B cell (primary cell): ENCODE results near the gene CCDC81. TPM values are rescaled to one million over a fixed set of nuclear protein-coding genes. Genes with fewer than 3 reads are reported as not detected.

Experiments used
- ATAC-seq: fragments of 200-7000 bp; cut with Tn5 transposase; one replicate; pipeline ENCODE4 v1.10.0; 2021; ENCODE audit warnings: low read depth, mild to moderate bottlenecking, moderate number of reproducible peaks, moderate library complexity
- CTCF ChIA-PET: fragments of 350-600 bp; sonication (Branson Sonifier 250); formaldehyde crosslinking; loops from one replicate; lab custom pipeline; 2021; ENCODE audit warnings: antibody characterized with exemption, inconsistent platforms; lab: Charles Lee
- POLR2A ChIA-PET: fragments of 350-600 bp; sonication (Branson Sonifier 250); formaldehyde crosslinking; loops from one replicate; lab custom pipeline; 2021; ENCODE audit warnings: antibody characterized with exemption; lab: Charles Lee
- DNase-seq: peaks from one replicate; pipeline ENCODE4 v3.0.0; 2013
- H2AFZ ChIP-seq: 2 replicates; pipeline ENCODE4 v1.6.1; 2012; ENCODE audit warnings: mild to moderate bottlenecking, low read depth, low read length; ENCODE audit not compliant: insufficient read depth, poor library complexity, severe bottlenecking
- H3K27ac ChIP-seq, 2 donors: 1 replicate in 1 of 2; 2 replicates in 1 of 2; pipeline ENCODE4 v1.5.1; 2012 to 2013; ENCODE audit warnings: low read length in 2 of 2, mild to moderate bottlenecking in 2 of 2, moderate library complexity in 1 of 2
- H3K27me3 ChIP-seq, 4 experiments: fragments of 200-600 bp in 1 of 4; sonication (generic) in 1 of 4; replicated peaks in 1 of 4; 1 replicate in 2 of 4; 2 replicates in 2 of 4; pipeline versions ENCODE4 v1.6.1 to v1.7.0; 2013 to 2016; ENCODE audit warnings: low read length in 3 of 4, mild to moderate bottlenecking in 2 of 4, mixed read lengths in 1 of 4, moderate library complexity in 1 of 4; ENCODE audit not compliant: insufficient read depth in 4 of 4, control insufficient read depth in 3 of 4; ENCODE audit errors: control extremely low read depth in 1 of 4
- H3K36me3 ChIP-seq, 2 experiments: replicated peaks in 1 of 2; 1 replicate in 1 of 2; 2 replicates in 1 of 2; pipeline versions ENCODE4 v1.6.1 to v1.7.1; 2013; ENCODE audit warnings: low read length in 1 of 2; ENCODE audit not compliant: insufficient read depth in 2 of 2, control insufficient read depth in 1 of 2; ENCODE audit errors: control extremely low read depth in 1 of 2, extremely low read depth in 1 of 2
- H3K4me1 ChIP-seq, 2 donors: fragments of 200-600 bp in 1 of 2; sonication (generic) in 1 of 2; 1 replicate in 1 of 2; 2 replicates in 1 of 2; pipeline versions ENCODE4 v1.5.1 to v1.6.1; 2013 to 2017; ENCODE audit warnings: low read length in 2 of 2; ENCODE audit not compliant: control insufficient read depth in 2 of 2, insufficient read depth in 2 of 2
- H3K4me2 ChIP-seq: replicated peaks from 2 replicates; pipeline ENCODE3; 2012; ENCODE audit warnings: mild to moderate bottlenecking, low read depth, low read length; ENCODE audit not compliant: poor library complexity, severe bottlenecking
- H3K4me3 ChIP-seq, 5 experiments: fragments of 200-600 bp in 1 of 5; sonication (generic) in 1 of 5; 1 replicate in 3 of 5; 2 replicates in 2 of 5; pipeline versions ENCODE4 v1.5.1 to v1.7.0; 2011 to 2016; ENCODE audit warnings: low read length in 4 of 5, mild to moderate bottlenecking in 4 of 5, low read depth in 2 of 5, control low read depth in 1 of 5, moderate library complexity in 1 of 5; ENCODE audit not compliant: insufficient read depth in 1 of 5; ENCODE audit errors: control extremely low read depth in 1 of 5, extremely low read depth in 1 of 5
- H3K79me2 ChIP-seq: fragments of 200-600 bp; sonication (generic); one replicate; pipeline ENCODE4 v1.6.0; 2016; ENCODE audit warnings: low read length; ENCODE audit not compliant: control insufficient read depth, insufficient read depth
- H3K9ac ChIP-seq: fragments of 200-600 bp; sonication (generic); 2 replicates; pipeline ENCODE4 v1.6.1; 2017; ENCODE audit warnings: mild to moderate bottlenecking, low read length, moderate library complexity
- H3K9me3 ChIP-seq, 3 donors: one replicate each; pipeline versions ENCODE4 v1.6.1 to v1.7.1; 2013; ENCODE audit warnings: low read length in 2 of 3; ENCODE audit not compliant: control insufficient read depth in 2 of 3, insufficient read depth in 1 of 3; ENCODE audit errors: control extremely low read depth in 1 of 3
- H4K20me1 ChIP-seq: 2 replicates; pipeline ENCODE4 v1.6.0; 2012; ENCODE audit warnings: mild to moderate bottlenecking, low read length; ENCODE audit not compliant: insufficient read depth, control insufficient read depth, poor library complexity, severe bottlenecking
- H3K27ac Mint-ChIP-seq: one replicate; pipeline ENCODE4 v1.8.0; 2021; ENCODE audit warnings: mixed read lengths
- H3K27me3 Mint-ChIP-seq: one replicate; pipeline ENCODE4 v1.8.0; 2021; ENCODE audit warnings: mixed read lengths
- H3K4me1 Mint-ChIP-seq: one replicate; pipeline ENCODE4 v1.8.0; 2021; ENCODE audit warnings: mixed read lengths
- H3K4me3 Mint-ChIP-seq: one replicate; pipeline ENCODE4 v1.8.0; 2021; ENCODE audit warnings: mixed read lengths
- H3K9me3 Mint-ChIP-seq: one replicate; pipeline ENCODE4 v1.8.0; 2022; ENCODE audit warnings: mixed read lengths; ENCODE audit not compliant: insufficient read depth
- EZH2 ChIP-seq: IDR thresholded peaks from 2 replicates; pipeline ENCODE4 v1.6.1; 2012; ENCODE audit warnings: borderline replicate concordance, low read depth, mild to moderate bottlenecking, moderate library complexity, low read length; ENCODE audit not compliant: insufficient read depth, poor library complexity, severe bottlenecking
- WGBS: methylation state at CpG from one replicate; pipeline ENCODE4 v1.1.5; 2013; ENCODE audit warnings: missing lambda C conversion rate; ENCODE audit not compliant: insufficient coverage; 5-methylcytosine and 5-hydroxymethylcytosine counted together
- intact Hi-C: fragments of 100-400 bp; cut with micrococcal nuclease; formaldehyde crosslinking; loops from one replicate; pipeline ENCODE4 v1.10.0; 2022
- polyA plus RNA-seq: library from polyadenylated mRNA; depleted of rRNA; stranded (reverse); fragments of >200 nt; gene quantifications from 2 replicates; pipeline ENCODE4 v1.2.3, GENCODE V29; 2012
- total RNA-seq, 2 donors: library from RNA; stranded (reverse); fragments of 120-200 nt in 1 of 2; gene quantifications; 1 replicate in 1 of 2; 2 replicates in 1 of 2; pipeline versions ENCODE4 v1.2.3 to v1.2.4, GENCODE V29; 2013 to 2022
- TF ChIP-seq, protein P1 (sequence below): fragments of 200-600 bp; IDR thresholded peaks from one replicate; pipeline ENCODE4 v1.8.0; 2022; ENCODE audit warnings: antibody characterized with exemption, mild to moderate bottlenecking

Gene CCDC81
- total and polyA plus RNA-seq, 2 donors (not counting 1 experiment from before 2014, with no cell fraction given): 0.18 to 0.84 TPM

DNA sequence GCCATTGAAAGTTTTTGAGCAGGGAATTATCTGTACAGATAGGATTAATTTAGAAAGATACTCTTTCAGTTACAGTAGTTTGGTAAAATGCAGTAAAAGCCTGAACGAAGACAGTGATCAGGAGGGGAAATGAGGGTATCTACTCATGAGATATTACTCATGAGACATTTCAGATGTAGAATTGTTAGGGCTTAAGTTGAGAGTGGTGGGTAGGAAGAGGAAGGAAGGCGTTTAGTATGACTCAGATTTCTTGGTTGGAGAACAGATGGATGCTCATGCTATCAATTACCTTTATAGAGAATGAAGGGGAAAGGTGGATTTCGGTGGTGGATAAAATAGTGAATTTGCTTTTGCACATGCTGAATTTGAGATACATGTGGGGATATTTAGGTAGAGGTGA is 15.8 kb downstream of the CCDC81 start:
- Histone ChIP-seq H3K9ac (no peak overlapping the region), H3K4me2 (no peak overlapping the region), H3K27me3 (no peaks in the 10 kb centered on the region), H3K79me2 (no peaks in the 10 kb centered on the region), H3K27ac (no peak overlapping the region), H4K20me1 (no peaks in the 10 kb centered on the region), H3K4me1 (no peaks in the 10 kb centered on the region), H3K4me3 (no peak overlapping the region), H2AFZ (no peak overlapping the region), H3K36me3 (no peaks in the 10 kb centered on the region), H3K9me3 (no peaks in the 10 kb centered on the region)
- Mint-ChIP-seq H3K27ac (no peak overlapping the region), H3K4me3 (no peak overlapping the region), H3K9me3 (no peaks in the 10 kb centered on the region), H3K4me1 (no peaks in the 10 kb centered on the region), H3K27me3 (no peaks in the 10 kb centered on the region)
- TF ChIP-seq EZH2: no peak
- DNase-seq: no peak
- no peak for ATAC-seq
- ChIA-PET POLR2A (no interaction called here), CTCF (no interaction called here)
- intact Hi-C loops: no loop called here
- WGBS: 71% methylated on average over 1 of the region's 3 CpGs

DNA sequence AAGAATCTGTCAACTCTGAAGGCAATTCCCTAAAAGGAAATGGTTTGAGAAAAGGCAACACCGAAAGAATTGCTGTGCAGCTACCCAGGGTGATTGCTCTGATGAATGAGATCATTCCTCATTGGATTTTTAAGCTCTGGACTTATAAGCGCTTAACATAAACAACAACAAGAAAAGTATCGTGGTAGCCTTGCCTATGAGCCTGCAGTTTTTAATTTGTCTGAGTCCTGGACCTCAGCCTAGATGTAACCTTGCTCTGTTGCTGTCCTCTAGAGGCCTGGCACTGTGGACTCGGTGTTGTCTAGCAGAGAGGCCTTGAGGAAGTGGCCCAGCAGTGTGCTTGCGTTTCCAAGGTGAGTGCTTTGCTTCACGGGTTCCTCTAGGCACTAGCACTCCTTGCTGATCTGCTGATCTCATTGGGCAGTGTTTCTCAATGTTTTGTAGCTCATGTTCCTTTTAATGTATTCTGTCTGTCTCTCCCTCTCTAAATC is 20.4 kb downstream of the CCDC81 start:
- CTCF ChIA-PET: interaction anchor here (1.4 kb wide), 1 partner anchor 62 kb away, joined by 4 read pairs; no protein-coding TSS in a partner anchor
- Mint-ChIP-seq H3K9me3 (no peaks in the 10 kb centered on the region), H3K27ac (no peak overlapping the region), H3K27me3 (no peaks in the 10 kb centered on the region), H3K4me3 (no peak overlapping the region), H3K4me1 (no peaks in the 10 kb centered on the region)
- Histone ChIP-seq H2AFZ (no peak overlapping the region), H3K4me1 (no peaks in the 10 kb centered on the region), H4K20me1 (no peaks in the 10 kb centered on the region), H3K27ac (no peak overlapping the region), H3K27me3 (no peaks in the 10 kb centered on the region), H3K79me2 (no peaks in the 10 kb centered on the region), H3K4me3 (no peak overlapping the region), H3K36me3 (no peaks in the 10 kb centered on the region), H3K9ac (no peak overlapping the region), H3K4me2 (no peak overlapping the region), H3K9me3 (no peaks in the 10 kb centered on the region)
- intact Hi-C loops: no loop called here
- ATAC-seq (no peak), DNase-seq (no peak)
- POLR2A ChIA-PET: no interaction called here
- TF ChIP-seq, protein P1, sequence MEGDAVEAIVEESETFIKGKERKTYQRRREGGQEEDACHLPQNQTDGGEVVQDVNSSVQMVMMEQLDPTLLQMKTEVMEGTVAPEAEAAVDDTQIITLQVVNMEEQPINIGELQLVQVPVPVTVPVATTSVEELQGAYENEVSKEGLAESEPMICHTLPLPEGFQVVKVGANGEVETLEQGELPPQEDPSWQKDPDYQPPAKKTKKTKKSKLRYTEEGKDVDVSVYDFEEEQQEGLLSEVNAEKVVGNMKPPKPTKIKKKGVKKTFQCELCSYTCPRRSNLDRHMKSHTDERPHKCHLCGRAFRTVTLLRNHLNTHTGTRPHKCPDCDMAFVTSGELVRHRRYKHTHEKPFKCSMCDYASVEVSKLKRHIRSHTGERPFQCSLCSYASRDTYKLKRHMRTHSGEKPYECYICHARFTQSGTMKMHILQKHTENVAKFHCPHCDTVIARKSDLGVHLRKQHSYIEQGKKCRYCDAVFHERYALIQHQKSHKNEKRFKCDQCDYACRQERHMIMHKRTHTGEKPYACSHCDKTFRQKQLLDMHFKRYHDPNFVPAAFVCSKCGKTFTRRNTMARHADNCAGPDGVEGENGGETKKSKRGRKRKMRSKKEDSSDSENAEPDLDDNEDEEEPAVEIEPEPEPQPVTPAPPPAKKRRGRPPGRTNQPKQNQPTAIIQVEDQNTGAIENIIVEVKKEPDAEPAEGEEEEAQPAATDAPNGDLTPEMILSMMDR: no peak
- no peak for TF ChIP-seq EZH2
- WGBS: 62% methylated on average over 6 of the region's 6 CpGs
